Measurements from ENCODE around the gene COX6A2. TPM values are rescaled to one million over a fixed set of nuclear protein-coding genes. Genes with fewer than 3 reads are reported as not detected.

Gene COX6A2
- total RNA-seq, 2 experiments from 2014 or later: not detected

GRCh38 chr16:31386157-31386984, 41.8 kb downstream of the COX6A2 start:
- intact Hi-C loops (cut with micrococcal nuclease; ENCODE audit: unreplicated experiment): no loop called here
- H3K4me1 ChIP-seq (ENCODE audit: insufficient read depth, low read length, poor library complexity, severe bottlenecking): no peaks in the 10 kb centered on the region
- TF ChIP-seq, protein P1, sequence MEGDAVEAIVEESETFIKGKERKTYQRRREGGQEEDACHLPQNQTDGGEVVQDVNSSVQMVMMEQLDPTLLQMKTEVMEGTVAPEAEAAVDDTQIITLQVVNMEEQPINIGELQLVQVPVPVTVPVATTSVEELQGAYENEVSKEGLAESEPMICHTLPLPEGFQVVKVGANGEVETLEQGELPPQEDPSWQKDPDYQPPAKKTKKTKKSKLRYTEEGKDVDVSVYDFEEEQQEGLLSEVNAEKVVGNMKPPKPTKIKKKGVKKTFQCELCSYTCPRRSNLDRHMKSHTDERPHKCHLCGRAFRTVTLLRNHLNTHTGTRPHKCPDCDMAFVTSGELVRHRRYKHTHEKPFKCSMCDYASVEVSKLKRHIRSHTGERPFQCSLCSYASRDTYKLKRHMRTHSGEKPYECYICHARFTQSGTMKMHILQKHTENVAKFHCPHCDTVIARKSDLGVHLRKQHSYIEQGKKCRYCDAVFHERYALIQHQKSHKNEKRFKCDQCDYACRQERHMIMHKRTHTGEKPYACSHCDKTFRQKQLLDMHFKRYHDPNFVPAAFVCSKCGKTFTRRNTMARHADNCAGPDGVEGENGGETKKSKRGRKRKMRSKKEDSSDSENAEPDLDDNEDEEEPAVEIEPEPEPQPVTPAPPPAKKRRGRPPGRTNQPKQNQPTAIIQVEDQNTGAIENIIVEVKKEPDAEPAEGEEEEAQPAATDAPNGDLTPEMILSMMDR (conservative IDR thresholded peaks at IDR 0.05; ENCODE audit: low read length): no peak
- TF ChIP-seq EZH2phosphoT487 (IDR thresholded peaks at IDR 0.05; ENCODE audit: borderline replicate concordance, low read depth, low read length): no peak
- H3K27ac ChIP-seq (ENCODE audit: low read depth, low read length, poor library complexity, severe bottlenecking): no peak overlapping the region
- no peaks in the 10 kb centered on the region for H3K79me2 ChIP-seq (ENCODE audit: insufficient read depth, low read depth, low read length)
- no peaks in the 10 kb centered on the region for H4K20me1 ChIP-seq (ENCODE audit: insufficient read depth, low read length)
- ChIA-PET POLR2A (interaction anchor here (0.6 kb wide), 2 partner anchors 12 to 441 kb away, joined by 3 read pairs; no protein-coding TSS in a partner anchor), CTCF (ENCODE audit: unreplicated experiment) (interaction anchor here (1.2 kb wide), 1 partner anchor 11 kb away, joined by 5 read pairs; no protein-coding TSS in a partner anchor)
- no peak overlapping the region for H3K4me2 ChIP-seq (ENCODE audit: low read length)
- H3K9me2 ChIP-seq (ENCODE audit: insufficient read depth, low read length): no peaks in the 10 kb centered on the region
- no peak for DNase-seq (ENCODE audit: low spot score)
- no peak overlapping the region for H3K4me3 ChIP-seq (ENCODE audit: low read depth, low read length, poor library complexity, severe bottlenecking)
- H2AFZ ChIP-seq (ENCODE audit: low read length): no peak overlapping the region
- H3K36me3 ChIP-seq (ENCODE audit: insufficient read depth, low read length): no peaks in the 10 kb centered on the region
- BruUV-seq (replicated peaks): no TSS peak
- H3K9me3 ChIP-seq (ENCODE audit: low read length): no peaks in the 10 kb centered on the region

DNA sequence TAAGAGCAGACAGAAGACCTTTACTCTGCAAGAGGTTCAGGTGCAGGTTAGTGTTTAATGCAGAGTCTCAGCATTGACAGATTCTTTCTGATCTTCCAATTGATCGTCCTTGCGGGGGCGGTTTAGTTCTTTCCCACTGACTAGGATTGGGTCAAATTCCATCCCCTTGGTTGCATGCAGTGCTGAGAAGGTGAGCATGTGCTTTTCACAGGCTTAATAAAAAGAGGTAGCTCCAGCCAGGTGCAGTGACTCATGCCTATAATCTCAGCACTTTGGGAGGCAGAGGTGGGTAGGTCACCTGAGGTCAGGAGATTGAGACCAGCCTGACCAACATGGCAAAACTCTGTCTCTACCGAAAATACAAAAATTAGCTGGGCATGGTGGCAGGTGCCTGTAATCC, 42.5 kb downstream of the COX6A2 start:
- no peak overlapping the region for H3K4me3 ChIP-seq (ENCODE audit: low read depth, low read length, poor library complexity, severe bottlenecking)
- no TSS peak for BruUV-seq (replicated peaks)
- POLR2A ChIA-PET: interaction anchor here (0.6 to 0.9 kb wide), 2 partner anchors 10 to 13 kb away, joined by 3 read pairs; no protein-coding TSS in a partner anchor

More for the DNA sequence above, 42.5 kb downstream of the COX6A2 start:
- no peak for DNase-seq (ENCODE audit: low spot score)
- TF ChIP-seq EZH2phosphoT487 (IDR thresholded peaks at IDR 0.05; ENCODE audit: borderline replicate concordance, low read depth, low read length): no peak
- TF ChIP-seq, protein P1 (conservative IDR thresholded peaks at IDR 0.05; ENCODE audit: low read length): no peak
- CTCF ChIA-PET (ENCODE audit: unreplicated experiment): interaction anchor here (1.2 kb wide), 1 partner anchor 10 kb away, joined by 5 read pairs; no protein-coding TSS in a partner anchor
- intact Hi-C loops (cut with micrococcal nuclease; ENCODE audit: unreplicated experiment): no loop called here
- no peaks in the 10 kb centered on the region for H3K4me1 ChIP-seq (ENCODE audit: insufficient read depth, low read length, poor library complexity, severe bottlenecking)
- no peaks in the 10 kb centered on the region for H4K20me1 ChIP-seq (ENCODE audit: insufficient read depth, low read length)
- H3K9me2 ChIP-seq (ENCODE audit: insufficient read depth, low read length): no peaks in the 10 kb centered on the region
- H3K9me3 ChIP-seq (ENCODE audit: low read length): no peaks in the 10 kb centered on the region
- no peak overlapping the region for H2AFZ ChIP-seq (ENCODE audit: low read length)
- no peaks in the 10 kb centered on the region for H3K79me2 ChIP-seq (ENCODE audit: insufficient read depth, low read depth, low read length)
- no peak overlapping the region for H3K4me2 ChIP-seq (ENCODE audit: low read length)
- H3K27ac ChIP-seq (ENCODE audit: low read depth, low read length, poor library complexity, severe bottlenecking): no peak overlapping the region
- no peaks in the 10 kb centered on the region for H3K36me3 ChIP-seq (ENCODE audit: insufficient read depth, low read length)
